Ammon's horn (tissue), 1 donor: ENCODE measurements around the gene KMT5B.

Experiments
- DNase-seq: peaks from one replicate; pipeline ENCODE4 v3.0.0-alpha.2; 2016; ENCODE audit warnings: low spot score

KMT5B gene

DNA sequence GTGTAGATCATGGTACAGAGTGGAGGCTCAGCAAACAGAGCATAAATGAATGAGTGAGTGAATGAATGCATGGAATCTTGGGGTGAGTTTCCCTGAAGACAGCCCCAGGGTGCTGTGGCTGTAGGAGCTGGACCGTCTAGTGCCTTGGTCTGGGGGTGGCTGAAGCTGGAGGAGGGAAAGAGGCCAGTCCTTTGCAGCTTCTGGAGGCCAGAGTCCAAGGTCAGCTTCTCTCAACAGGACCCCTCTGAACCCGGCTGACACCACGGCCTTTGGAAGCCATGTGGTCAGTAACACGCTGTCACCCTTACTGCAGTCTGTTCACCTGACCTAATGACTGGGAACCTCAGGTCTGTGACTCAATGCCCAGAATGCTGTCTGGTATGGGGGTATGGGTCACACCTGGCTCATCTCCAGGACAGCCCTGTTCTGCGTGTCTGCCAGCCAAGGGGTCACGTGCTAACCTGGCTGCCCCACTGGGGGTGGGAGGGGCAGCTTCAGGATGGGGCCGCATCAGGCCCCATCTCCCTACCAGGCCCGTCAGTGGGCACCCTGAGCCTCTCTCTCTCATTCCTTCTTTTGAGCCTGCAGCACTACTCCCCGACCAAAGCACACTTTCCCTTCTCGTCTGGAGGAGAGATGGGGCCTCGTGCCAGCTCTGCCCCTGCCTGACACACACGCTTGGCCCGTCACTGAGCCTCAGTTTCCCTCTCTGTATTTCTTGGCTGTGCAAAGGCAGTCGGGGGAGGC is 67.8 kb downstream of the KMT5B start:
- no peak for DNase-seq

DNA sequence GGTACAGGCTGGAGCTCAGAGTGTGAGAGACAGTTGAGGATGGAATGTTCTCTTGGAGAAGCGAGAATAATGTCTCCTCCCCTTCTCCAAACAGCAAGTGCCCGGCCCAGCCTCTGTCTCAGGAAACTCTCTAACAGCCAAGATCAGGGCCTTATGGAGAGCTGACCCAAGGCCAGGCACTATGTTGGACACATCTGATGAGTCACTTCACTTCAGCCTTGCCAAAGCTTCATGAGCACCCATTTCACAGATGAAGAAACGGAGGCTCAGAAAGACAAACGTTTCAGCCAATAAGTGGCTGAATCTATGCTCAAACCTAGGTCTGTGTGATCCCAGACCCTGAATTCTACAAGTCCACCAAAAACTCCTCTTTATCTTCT is 69.8 kb downstream of the KMT5B start:
- DNase-seq = no peak

DNA sequence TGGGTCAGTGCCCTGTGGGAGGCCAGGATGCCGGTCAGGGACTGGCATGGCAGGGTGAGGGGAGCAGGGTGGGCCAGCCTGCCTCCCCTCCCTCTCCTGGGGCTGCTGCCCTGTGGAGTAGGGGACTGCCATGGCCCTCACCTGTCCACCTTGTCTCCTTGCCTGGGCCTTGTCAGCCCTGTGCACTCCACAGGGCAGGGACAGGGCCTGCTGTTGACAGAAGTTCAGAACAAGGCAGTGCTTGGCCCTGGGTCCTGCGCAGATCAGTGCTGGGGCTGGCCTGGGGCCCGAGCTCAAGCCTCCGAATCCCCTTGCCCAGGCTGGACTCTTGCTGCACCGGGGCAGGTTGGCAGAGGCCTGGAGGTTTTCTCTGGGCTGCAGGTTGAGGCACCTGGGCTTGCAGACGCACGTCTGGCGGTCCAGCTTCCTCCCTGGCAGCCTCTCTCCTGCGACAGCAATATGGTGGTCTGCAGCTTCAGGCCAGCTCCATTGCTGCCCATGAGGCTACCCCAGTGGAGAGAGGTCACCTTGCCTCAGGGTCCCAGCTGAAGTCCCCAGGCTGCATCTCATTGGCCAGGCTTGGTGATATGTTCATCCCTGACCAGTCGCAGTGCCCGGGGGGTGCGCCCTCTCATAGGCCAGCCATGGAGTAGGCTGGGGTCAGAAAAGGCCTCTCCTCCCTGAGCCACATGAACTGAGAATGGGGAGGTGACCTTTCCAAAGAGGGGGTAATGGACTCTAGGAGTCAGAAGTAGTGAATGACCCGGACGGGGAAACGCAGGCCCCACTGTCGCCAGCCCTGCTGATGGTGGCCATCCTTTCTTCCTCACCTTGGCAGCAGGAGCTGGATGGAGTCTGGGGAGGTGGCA is 70.4 kb downstream of the KMT5B start:
- DNase-seq = no peak

DNA sequence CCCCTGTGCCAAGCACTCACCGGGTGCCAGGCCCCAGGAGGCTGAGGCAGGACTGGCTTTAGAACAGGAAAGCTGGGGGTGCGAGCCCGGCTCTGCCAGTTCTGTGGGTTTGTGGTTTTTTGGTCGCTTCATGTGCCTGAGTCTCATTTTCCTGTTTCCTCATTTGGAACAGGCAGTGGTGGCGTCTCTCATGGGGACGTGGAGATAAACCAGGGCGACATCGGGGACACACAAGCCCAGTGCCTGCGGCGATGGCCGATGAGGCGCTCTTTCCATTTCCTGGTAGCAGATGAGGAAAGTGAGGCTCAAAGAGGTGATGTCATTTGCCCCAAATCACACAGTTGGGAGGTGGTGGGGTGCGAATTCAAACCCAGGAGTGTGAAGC is 71.1 kb downstream of the KMT5B start:
- peak; percentile 28 for DNase-seq

DNA sequence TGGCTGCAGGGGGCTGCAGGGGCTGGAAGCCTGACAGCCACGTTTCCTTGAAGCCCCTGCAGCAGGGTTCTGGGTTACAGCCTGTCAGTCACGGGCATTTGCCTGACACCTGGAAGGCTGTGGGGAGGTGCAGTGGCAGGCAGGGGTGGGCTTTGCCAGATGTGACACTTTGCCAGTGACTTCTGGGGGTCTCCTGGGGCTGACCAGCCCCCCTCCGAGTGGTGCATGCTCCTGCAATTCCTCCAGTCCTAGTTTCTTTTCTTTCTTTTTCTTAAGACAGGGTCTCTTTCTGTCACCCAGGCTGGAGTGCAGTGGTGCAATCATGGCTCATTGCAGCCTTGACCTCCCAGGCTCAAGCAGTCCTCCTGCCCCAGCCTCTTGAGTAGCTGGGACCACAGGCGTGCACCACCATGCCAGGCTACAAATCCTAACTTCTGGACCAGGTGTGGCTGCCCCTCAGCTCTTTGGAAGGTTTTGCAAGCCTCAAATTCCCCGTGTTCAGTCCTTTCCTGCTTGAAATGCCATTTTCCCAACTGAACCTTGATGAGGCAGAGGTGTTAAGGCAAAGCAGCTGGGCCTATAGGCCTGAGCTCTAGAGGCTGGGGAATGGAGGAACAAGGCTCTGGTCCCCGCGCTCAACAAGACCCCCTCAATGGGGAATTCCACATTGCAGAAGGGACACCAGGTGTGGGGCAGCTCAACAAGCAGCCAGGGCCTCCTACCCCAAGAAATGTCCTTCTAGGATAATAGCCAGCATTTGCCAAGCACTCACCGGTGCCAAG is 71.7 kb downstream of the KMT5B start:
- DNase-seq = no peak

DNA sequence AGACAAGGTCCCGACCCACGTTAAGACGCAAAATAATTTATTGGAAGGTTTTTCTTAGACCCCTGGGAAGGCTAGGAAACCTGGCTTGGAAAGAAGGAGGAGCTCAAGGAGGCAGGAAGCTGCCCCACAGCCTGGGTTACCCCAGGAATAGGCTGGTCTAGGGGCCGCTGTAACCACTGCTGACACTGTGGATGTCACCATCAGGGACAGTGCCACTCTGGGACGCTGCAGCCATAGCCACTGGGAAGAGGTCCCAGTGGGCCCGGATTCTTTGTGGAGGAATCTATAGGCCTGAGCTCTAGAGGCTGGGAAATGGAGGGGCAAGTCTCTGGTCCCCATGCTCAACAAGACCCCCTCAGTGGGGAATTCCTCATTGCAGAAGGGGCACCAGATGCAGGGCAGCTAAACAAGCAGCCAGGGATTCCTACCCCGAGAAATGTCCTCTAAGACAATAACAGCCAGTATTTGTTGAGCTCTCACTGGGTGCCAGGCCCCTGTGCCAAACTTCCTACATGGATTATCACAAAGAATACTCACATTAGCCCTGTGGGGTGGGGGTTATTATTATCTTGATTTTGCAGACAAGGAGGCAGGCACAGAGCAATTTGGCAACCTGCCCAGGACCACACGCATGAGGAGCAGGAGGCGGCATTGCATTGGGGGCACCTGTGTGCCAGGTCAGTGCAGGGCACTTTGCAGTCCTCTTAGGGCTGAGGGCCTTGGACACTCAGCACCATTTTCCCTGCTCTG is 72.4 kb downstream of the KMT5B start:
- DNase-seq = peak; percentile 49

DNA sequence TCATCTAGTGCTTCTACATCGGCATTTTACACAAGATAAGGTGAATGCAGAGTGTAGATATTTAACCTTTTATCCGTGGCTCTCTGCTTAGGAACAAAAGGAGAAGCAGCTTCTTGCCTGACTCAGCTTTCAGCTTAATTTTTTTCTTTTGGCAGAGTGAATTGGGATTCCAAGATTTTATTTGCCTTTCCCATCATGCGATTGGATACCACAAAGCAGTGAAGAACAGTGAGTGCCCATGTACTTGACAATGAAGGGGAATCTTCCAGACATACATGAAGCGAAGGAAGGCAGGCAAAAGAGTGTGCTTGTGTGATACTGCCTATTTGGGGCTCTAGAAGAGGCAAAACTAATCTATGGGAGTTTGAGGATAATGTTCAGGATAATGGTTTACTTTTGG is 74.9 kb downstream of the KMT5B start:
- no peak for DNase-seq

DNA sequence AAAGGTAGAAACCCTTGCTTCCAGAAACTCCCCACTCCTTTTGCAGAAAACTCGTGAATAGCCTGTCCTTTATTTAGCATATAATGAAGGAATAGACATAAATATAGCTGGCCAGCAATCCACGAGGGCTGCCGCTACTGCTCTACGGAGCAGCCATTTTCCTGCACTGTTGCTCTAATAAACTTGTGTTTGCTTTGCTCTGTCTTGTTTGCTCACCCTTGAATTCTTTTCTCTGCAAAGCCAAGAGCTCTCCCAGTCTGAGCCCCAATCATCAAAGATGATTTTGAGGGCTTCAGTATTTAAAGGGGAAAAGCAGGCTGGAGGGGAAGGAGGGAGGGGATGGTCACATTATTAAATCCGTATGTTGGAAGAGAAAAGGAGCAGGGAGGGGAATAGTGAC is 75.3 kb downstream of the KMT5B start:
- no peak for DNase-seq

DNA sequence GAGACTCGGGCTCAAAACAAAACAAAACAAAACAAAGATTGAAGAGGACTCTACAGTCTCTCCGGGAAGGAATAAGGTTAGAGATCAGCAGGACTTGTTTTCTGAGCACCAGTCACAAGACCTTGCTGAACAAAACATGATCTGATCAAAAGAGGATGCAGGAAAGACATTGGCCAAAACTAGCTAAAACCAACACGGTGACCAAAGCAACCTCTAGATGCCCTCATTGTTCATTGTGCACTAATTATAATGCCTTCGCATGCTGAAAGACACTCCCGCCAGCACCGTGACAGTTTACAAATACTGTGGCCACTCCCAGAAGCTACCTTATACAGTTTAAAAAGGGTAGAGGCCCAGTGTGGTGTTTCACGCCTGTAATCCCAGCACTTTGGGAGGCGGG is 76.2 kb downstream of the KMT5B start:
- DNase-seq = no peak

DNA sequence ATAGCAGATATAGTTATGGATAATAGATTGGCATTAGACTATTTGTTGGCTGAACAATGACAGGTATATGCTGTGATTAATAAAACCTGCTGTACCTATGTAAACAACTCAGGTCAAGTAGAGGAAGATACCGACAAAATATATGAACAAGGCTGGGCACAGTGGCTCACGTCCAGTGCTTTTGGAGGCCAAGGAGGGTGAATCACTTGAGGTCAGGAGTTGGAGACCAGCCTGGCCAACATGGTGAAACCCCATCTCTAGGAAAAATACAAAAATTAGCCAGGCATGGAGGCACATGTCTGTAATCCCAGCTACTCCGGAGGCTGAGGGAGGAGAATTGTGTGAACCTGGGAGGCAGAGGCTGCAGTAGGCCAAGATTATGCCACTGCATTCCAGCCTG is 77.9 kb downstream of the KMT5B start:
- no peak for DNase-seq

DNA sequence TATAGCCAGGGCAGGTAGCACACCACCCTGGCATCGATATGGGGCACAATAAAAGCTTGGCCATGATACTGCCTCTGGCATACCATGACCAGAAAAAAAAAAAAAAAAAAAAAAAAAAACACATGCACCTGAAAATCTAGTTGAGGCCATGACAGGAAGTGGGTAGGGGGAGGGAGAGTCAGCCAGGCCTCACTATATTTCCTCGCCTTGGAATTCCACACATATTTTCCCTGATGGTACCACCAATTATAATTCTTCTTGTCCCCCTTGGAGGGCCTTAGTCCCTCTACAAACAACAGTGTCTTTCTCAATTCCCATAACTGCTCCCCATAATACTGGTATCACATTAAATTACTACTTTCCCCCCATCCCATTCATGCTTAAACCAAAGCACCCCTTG is 79.3 kb downstream of the KMT5B start:
- no peak for DNase-seq

DNA sequence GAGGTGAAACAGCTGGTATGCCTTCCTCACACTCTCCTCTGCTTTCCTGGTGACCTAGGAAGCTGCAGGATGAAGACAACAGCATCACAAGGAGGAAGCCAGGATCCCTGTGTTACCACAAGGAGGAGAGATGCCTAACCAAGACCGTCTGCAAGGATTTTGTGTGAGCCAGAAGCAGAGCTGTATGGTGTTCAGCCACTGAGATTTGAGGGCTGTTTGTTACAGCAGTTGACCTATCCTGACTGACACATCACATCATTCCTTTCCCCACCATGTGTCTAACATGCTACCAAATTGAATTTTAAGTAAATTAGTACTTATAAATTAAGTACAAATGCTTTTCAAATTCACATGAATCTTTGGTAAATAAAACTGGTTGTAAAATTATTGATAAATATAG is 83.0 kb downstream of the KMT5B start:
- DNase-seq = no peak

DNA sequence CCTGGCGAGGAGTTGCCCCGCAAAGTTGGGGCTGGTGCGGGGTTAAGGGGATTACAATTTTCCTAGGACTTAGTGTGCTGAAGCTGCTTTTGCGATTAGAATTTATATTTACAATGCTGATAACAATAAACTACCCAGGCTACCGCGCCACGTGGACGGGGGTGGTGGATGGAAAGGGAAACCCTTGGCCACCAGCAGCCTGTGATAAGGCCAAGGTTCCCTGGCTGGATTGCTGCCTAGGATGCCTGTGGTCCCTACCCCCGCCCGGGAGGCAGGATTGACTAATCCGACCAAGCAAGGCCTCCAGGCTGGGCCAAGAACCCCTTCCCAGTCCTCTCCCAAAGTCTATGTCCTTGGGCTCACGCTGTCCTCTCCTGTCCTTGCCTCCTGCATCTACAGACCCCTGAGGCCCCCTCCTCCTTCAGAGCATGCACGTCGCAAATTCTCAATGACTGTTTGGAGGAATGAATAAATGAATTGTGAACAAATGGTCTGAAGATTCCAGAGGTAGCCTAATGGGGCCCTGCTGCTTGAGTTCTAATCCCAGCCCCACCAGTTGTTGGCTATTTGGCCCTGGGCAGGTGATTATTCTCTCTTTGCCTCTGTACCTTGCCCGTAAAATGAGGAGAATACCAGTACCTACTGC is 84.3 kb downstream of the KMT5B start:
- DNase-seq = no peak

DNA sequence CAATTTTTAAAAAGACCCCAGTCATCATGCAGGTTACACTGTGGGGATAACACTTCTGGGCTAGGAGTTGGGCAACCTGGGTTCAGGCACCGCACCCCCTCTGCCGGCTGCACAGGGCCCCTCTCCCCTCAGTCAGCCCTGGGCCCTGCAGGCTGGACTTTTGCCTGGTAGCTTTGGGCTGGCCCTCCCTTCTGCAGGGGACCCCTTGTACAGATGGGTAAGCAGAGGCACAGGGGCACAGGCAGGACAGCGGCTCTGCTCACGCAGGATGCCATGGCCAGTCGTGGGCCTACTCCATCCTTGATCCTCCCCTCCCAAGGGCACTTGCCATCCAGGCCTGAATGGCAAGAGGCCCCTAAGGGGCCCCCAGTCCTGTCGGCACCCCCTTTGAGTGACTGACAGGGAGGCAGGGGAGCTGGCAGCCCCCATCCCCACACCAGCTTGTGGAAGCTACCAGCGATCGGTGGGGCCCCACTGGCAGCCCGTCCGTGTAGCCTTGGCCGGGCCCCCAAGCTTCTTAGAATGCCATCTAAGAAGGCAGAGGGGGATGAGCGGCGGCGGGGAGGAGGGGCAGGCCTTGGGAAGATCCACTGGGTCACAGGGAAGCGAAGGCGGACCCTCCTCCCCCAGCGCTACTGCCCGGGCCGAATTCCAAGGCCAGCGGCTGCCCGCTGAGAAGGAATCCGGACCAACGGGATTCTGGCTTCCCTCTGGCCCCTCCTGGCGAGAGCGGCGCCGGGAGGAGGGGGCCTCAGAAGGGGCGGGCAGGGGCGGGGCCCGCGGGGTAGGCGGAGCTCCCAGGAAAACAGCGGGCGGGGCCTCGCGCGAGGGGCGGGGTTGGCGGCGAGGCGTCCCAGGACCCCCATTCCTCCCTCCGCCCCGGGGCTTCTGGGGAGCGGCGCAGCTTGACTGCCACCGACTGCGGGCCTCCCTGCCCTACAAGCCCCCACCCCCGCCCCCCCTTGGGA is 85.1 kb downstream of the KMT5B start:
- DNase-seq = peak; percentile 69

DNA sequence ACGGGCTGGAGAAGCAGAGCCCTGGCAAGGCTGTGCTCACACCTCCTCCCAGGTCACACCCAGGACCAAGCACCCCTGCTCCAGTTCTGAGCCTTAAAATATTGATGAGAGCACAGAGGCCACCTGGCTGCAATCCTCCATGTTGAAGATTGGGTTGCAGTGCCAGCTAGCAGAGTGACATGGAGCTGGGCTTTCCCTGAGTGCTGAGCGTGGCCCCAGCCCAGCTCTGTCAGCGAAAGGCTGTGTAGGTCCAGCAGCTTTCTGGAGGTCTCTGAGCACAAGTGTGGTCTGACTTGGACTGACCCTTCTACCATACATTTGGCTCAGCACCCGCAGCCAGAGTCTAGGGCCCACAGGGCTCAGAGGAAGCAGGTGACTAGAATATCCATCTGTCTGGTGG is 87.9 kb downstream of the KMT5B start:
- DNase-seq = no peak

DNA sequence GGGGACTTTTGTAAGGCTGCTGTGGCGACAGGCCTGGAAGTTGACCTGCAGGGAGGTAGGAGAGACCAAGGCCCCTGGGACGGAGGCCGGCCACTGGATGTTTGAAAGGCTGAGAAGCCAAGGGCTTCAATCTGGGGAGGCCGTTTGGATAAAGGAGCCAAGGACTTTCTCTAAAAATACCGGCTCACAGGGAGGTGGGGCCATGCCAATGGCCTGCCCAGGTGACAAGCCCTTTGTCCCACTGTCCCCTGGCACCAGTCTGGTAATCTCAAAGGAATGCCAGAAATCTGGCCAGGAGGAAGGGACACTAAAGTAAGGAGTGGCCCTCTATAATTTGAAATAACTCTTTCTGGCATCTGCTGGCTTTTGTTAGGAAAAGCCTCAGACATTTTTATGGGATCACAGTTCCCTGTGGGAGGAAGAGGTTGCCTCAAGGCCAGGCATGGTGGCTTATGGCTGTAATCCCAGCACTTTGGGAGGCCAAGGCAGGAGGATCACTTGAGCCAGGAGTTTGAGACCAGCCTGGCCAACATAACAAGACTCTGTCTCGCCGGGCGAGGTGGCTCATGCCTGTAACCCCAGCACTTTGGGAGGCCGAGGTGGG is 90.1 kb downstream of the KMT5B start:
- no peak for DNase-seq

DNA sequence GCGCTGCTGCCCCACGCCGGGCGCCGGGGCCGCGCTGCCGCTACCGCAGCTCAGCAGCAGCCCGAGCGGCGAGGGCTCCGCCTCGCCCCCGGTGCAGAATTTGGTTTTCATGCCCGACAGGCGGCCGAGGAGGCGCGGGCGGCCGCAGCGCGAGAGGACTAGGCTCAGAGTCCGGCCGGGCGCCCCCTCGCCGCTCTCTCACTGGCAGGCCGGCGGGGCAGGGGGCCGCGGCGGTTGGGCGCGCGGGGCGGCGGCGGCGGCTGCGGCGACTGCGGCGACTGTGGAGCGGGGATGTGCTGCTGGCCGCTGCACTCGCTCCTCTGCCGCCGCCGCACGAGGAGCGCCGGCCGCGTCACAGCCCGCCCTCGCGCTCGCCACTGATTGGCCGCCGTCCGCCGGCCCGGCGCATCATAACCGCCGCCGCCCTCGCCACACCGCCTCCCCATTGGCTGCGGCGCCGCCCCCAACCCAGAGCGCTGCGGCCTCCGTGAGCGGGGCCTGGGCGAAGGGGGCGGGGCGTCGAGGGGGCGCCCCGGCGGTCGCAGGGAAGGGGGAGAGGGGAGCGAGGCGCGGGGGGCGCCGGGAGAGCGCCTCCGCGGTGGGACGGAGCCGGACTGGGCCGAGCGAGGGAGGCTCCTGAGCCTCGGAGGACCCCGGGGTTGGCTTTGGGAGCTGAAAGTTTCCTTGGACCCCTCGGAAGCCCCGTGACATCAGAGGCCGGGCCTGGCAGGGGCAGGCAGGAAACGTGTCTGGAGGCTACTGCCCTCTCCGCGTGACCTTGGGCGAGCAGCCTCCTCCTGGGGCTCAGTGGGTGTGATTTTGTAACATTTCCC is 91.8 kb downstream of the KMT5B start, which contains the start of gene CHKA:
Gene CHKA (minus strand): TSS at position 322 of the 833 bp plus-strand sequence. CDS start 211 bp downstream, at position 111.
- peak; percentile 98 for DNase-seq

DNA sequence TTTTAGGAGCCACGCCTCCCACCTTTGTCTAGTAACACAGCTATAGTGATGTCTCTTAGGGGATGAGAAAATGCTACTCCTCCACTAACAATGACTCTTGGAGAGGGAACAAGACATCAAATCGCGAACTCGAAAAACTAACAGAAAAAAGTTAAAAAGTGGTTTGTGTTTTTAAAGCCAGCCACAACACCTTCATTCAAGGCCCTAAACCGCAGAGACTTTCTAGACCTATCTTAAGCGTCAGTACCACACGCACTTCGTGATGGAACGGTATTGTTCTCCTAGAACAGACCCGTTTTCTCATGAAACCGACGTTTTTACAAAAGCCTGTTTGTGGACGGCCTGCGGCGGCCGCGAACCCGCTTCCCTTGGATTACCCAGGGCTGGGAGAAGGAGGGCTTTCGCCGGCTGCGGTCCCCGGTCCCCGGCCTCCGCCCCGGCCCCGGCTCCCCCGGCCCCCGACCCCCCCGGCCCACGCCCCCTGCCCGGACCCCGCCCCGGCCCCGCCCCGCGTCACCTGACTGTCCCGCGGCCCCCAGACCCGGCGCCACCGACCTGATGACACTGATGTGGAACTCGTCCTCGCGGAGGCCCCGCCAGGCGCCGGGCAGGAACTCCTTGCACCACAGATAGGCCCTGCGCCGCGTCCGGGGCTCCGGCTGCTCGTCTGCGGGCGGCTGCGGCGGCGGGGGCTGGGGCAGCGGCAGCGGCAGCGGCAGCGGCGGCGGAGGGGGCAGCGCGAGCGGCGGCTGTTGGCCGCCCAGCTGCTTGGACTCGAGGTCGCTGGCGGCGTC is 92.6 kb downstream of the KMT5B start:
- DNase-seq = peak; percentile 54
